GM23248 (cell line): ENCODE measurements around the gene GPANK1. TPM values are rescaled to one million over a fixed set of nuclear protein-coding genes. Genes with fewer than 3 reads are reported as not detected.

Experiments used
- DNase-seq: peaks from one replicate; pipeline ENCODE4 v3.0.0-alpha.2; 2015
- H2AFZ ChIP-seq: fragments of 200-600 bp; sonication (generic); 2 replicates; pipeline ENCODE4 v1.6.1; 2016; ENCODE audit warnings: antibody characterized with exemption
- H3F3A ChIP-seq: fragments of 200-600 bp; sonication (generic); 2 replicates; pipeline ENCODE4 v1.6.1; 2016; ENCODE audit warnings: mild to moderate bottlenecking, antibody characterized with exemption, mixed run types; ENCODE audit not compliant: insufficient read depth
- H3K27ac ChIP-seq: fragments of 200-600 bp; sonication (generic); 2 replicates; pipeline ENCODE4 v1.5.1; 2016; ENCODE audit warnings: mild to moderate bottlenecking
- H3K27me3 ChIP-seq: fragments of 200-600 bp; sonication (generic); replicated peaks from 2 replicates; pipeline ENCODE4 v1.6.1; 2016; ENCODE audit warnings: mild to moderate bottlenecking; ENCODE audit not compliant: insufficient read depth
- H3K36me3 ChIP-seq: fragments of 200-600 bp; sonication (generic); 2 replicates; pipeline ENCODE4 v1.6.1; 2016; ENCODE audit warnings: low read depth, mild to moderate bottlenecking
- H3K4me1 ChIP-seq: fragments of 200-600 bp; sonication (generic); 2 replicates; pipeline ENCODE4 v1.6.1; 2016; ENCODE audit warnings: mild to moderate bottlenecking; ENCODE audit not compliant: insufficient read depth
- H3K4me2 ChIP-seq: fragments of 200-600 bp; sonication (generic); one replicate; pipeline ENCODE4 v1.6.1; 2016; ENCODE audit warnings: mild to moderate bottlenecking; ENCODE audit not compliant: unreplicated experiment
- H3K4me3 ChIP-seq: fragments of 200-600 bp; sonication (generic); 2 replicates; pipeline ENCODE4 v1.5.1; 2016; ENCODE audit warnings: mild to moderate bottlenecking
- H3K79me2 ChIP-seq: fragments of 200-600 bp; sonication (generic); 2 replicates; pipeline ENCODE4 v1.6.1; 2016; ENCODE audit warnings: mild to moderate bottlenecking; ENCODE audit not compliant: insufficient read depth
- H3K9ac ChIP-seq: fragments of 200-600 bp; sonication (generic); 2 replicates; pipeline ENCODE4 v1.6.1; 2016; ENCODE audit warnings: mild to moderate bottlenecking
- H3K9me2 ChIP-seq: fragments of 200-600 bp; sonication (generic); 2 replicates; pipeline ENCODE4 v1.6.1; 2016; ENCODE audit warnings: mixed run types, mild to moderate bottlenecking, moderate library complexity; ENCODE audit not compliant: insufficient read depth
- H3K9me3 ChIP-seq: fragments of 200-600 bp; sonication (generic); one replicate; pipeline ENCODE4 v1.6.1; 2017; ENCODE audit warnings: low read depth
- H4K20me1 ChIP-seq: fragments of 200-600 bp; sonication (generic); 2 replicates; pipeline ENCODE4 v1.6.0; 2016; ENCODE audit not compliant: insufficient read depth
- EZH2 ChIP-seq: fragments of 200-600 bp; sonication (generic); IDR thresholded peaks from 2 replicates; pipeline ENCODE4 v1.6.1; 2018; ENCODE audit warnings: antibody characterized with exemption, mild to moderate bottlenecking; ENCODE audit not compliant: insufficient read depth, poor library complexity, severe bottlenecking
- EZH2phosphoT487 ChIP-seq: fragments of 200-600 bp; sonication (generic); IDR thresholded peaks from 2 replicates; pipeline ENCODE4 v1.6.1; 2018; ENCODE audit warnings: antibody characterized with exemption, moderate library complexity, mild to moderate bottlenecking, low read depth; ENCODE audit not compliant: insufficient read depth
- WGBS, 2 experiments: methylation state at CpG; one replicate each; pipeline ENCODE4 v1.1.6; 2015 to 2017; ENCODE audit warnings: low lambda C conversion rate in 2 of 2, low coverage in 1 of 2; ENCODE audit errors: missing lambda C conversion rate in 2 of 2; 5-methylcytosine and 5-hydroxymethylcytosine counted together
- in situ Hi-C: fragments of 300-500 bp; cut with MboI; formaldehyde crosslinking; loops from 2 replicates; pipeline ENCODE4 v1.15.0; 2020
- polyA plus RNA-seq: library from polyadenylated mRNA; unstranded; fragments of >200 nt; fragmentation: Nextera tagmentation; extraction: Ambion mirVana; gene quantifications from 2 replicates; pipeline ENCODE4 v1.2.1, GENCODE V29; 2016
- total RNA-seq: library from RNA; depleted of rRNA; stranded (reverse); fragments of >200 nt; shearing (Covaris generic); gene quantifications from 2 replicates; pipeline ENCODE4 v1.2.3, GENCODE V29; 2014

Gene GPANK1
- total and polyA plus RNA-seq, 2 experiments from 2014 or later, result 10.6 to 19.3 TPM

- Histone ChIP-seq H3K27ac (no peak overlapping the region), H3K27me3 (no peaks in the 10 kb centered on the region), H3K36me3 (peaks cover 87% of the 10 kb centered on the region), H3K4me3 (no peak overlapping the region), H3K79me2 (peaks cover 99% of the 10 kb centered on the region), H3F3A (0 out of 2 replicates have a peak, but pooled peaks cover 24% of the 10 kb centered on the region), H3K4me2 (no peak overlapping the region), H2AFZ (no peak overlapping the region), H4K20me1 (peaks cover 7% of the 10 kb centered on the region; the same call in 1 of the 2 replicates), H3K4me1 (0 out of 2 replicates have a peak, but pooled peaks cover 11% of the 10 kb centered on the region), H3K9me2 (no peaks in the 10 kb centered on the region), H3K9ac (no peak overlapping the region), H3K9me3 (no peaks in the 10 kb centered on the region)
- in situ Hi-C loops, result no loop called here
- no peak for DNase-seq
- TF ChIP-seq EZH2phosphoT487 (no peak), EZH2 (no peak)
- 96 to 100% methylated on average over 2 to 10 of the region's 10 CpGs for WGBS, 2 experiments
Measured at GRCh38 chr6:31626952-31627351, 37.8 kb downstream of the GPANK1 start.

- peaks cover 7% of the 10 kb centered on the region; the same call in 1 of the 2 replicates for H4K20me1 ChIP-seq
- H3K36me3 ChIP-seq, result peaks cover 59% of the 10 kb centered on the region
Measured at GRCh38 chr6:31624070-31624469, 40.7 kb downstream of the GPANK1 start.

GRCh38 chr6:31622684-31623091 is 42.1 kb downstream of the GPANK1 start:
- peak overlapping the region; percentile 99 for H3K9ac ChIP-seq
- H3K27ac ChIP-seq, result peak overlapping the region; percentile 97; the same call in 1 of the 2 replicates
- 0 out of 2 replicates have a peak, but pooled peaks cover 14% of the 10 kb centered on the region for H3K4me1 ChIP-seq
- H3F3A ChIP-seq, result peaks cover 20% of the 10 kb centered on the region
- DNase-seq, result no peak
- peak overlapping the region; percentile 95 for H3K4me3 ChIP-seq
- H3K9me3 ChIP-seq, result no peaks in the 10 kb centered on the region
- peaks cover 46% of the 10 kb centered on the region for H3K36me3 ChIP-seq
- H3K79me2 ChIP-seq, result peaks cover 72% of the 10 kb centered on the region
- no peak overlapping the region for H2AFZ ChIP-seq
- H4K20me1 ChIP-seq, result peaks cover 7% of the 10 kb centered on the region; the same call in 1 of the 2 replicates
- H3K27me3 ChIP-seq, result no peaks in the 10 kb centered on the region
- 63% methylated on average over 10 of the region's 10 CpGs for WGBS, 2 experiments
- H3K4me2 ChIP-seq, result peak overlapping the region; percentile 99
- no peak for TF ChIP-seq EZH2phosphoT487
- TF ChIP-seq EZH2, result no peak
- H3K9me2 ChIP-seq, result no peaks in the 10 kb centered on the region
- in situ Hi-C loops, result no loop called here

More at GRCh38 chr6:31624070-31624469, 40.7 kb downstream of the GPANK1 start:
- Histone ChIP-seq H3K9me3 (no peaks in the 10 kb centered on the region), H3K4me2 (no peak overlapping the region), H2AFZ (no peak overlapping the region), H3K27ac (no peak overlapping the region), H3K9ac (no peak overlapping the region), H3K27me3 (no peaks in the 10 kb centered on the region), H3K79me2 (peaks cover 86% of the 10 kb centered on the region), H3F3A (peaks cover 28% of the 10 kb centered on the region), H3K4me1 (0 out of 2 replicates have a peak, but pooled peaks cover 14% of the 10 kb centered on the region), H3K4me3 (no peak overlapping the region), H3K9me2 (no peaks in the 10 kb centered on the region)
- no peak for DNase-seq
- TF ChIP-seq EZH2 (no peak), EZH2phosphoT487 (no peak)
- in situ Hi-C loops, result no loop called here
- 87 to 89% methylated on average over 10 of the region's 10 CpGs for WGBS, 2 experiments

DNA sequence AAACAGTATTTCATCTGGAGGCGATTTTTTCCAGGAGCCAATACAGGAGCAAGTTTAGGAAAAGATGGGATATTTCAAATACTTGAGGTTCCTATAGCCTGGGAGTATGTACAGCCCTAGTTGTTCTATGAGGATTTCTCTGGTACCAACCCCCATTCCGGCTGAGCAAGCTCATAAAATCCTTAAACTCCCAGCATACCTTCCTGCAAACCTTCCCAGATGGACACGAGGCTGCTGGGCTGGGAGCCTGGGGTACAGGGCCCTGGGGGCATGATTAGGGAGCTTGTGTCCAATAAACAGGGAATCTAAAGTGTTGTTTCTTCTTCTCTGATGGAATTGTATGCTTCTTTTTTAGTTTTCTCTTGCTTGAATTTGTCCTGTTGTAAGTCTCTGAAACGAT is 42.8 kb downstream of the GPANK1 start:
- Histone ChIP-seq H3K36me3 (peaks cover 39% of the 10 kb centered on the region), H3F3A (peaks cover 20% of the 10 kb centered on the region), H3K79me2 (peaks cover 65% of the 10 kb centered on the region), H2AFZ (no peak overlapping the region), H3K4me2 (peak overlapping the region; percentile 99), H3K27me3 (no peaks in the 10 kb centered on the region), H3K9me2 (no peaks in the 10 kb centered on the region), H3K4me3 (peak overlapping the region; percentile 95), H3K4me1 (0 out of 2 replicates have a peak, but pooled peaks cover 14% of the 10 kb centered on the region), H4K20me1 (peaks cover 7% of the 10 kb centered on the region; the same call in 1 of the 2 replicates), H3K27ac (peak overlapping the region; percentile 97), H3K9me3 (no peaks in the 10 kb centered on the region), H3K9ac (peak overlapping the region; percentile 99)
- 14 to 18% methylated on average over 4 of the region's 4 CpGs for WGBS, 2 experiments
- peak; percentile 42 for DNase-seq
- no peak for TF ChIP-seq EZH2phosphoT487
- TF ChIP-seq EZH2, result no peak
- in situ Hi-C loops, result no loop called here
